Peyer's patch (tissue), 4 donors: ENCODE results near the gene SFXN2. TPM values are rescaled to one million over a fixed set of nuclear protein-coding genes. Genes with fewer than 3 reads are reported as not detected.
"Not testable (repeated sequence)": the region's sequence is repeated elsewhere in the genome, so short reads cannot be mapped to it uniquely, and the experiment has no call there.

ENCODE experiments used
- DNase-seq, 3 donors: peaks; one replicate each; pipeline ENCODE4 v3.0.0-alpha.2; 2017 to 2019
- H3K27ac ChIP-seq, 4 donors: fragments of 200-600 bp; sonication (generic); one replicate each; pipeline ENCODE4 v1.5.1; 2016 to 2019
- H3K27me3 ChIP-seq, 2 donors: fragments of 200-600 bp; sonication (generic); one replicate each; pipeline ENCODE4 v1.5.1; 2019
- H3K36me3 ChIP-seq, 3 donors: fragments of 200-600 bp; sonication (generic); one replicate each; pipeline ENCODE4 v1.5.1; 2016 to 2019
- H3K4me1 ChIP-seq, 4 donors: fragments of 200-600 bp; sonication (generic); one replicate each; pipeline ENCODE4 v1.5.1; 2016 to 2019
- H3K4me3 ChIP-seq, 4 donors: fragments of 200-600 bp; sonication (generic); 1 replicate in 3 of 4; 2 replicates in 1 of 4; pipeline ENCODE4 v1.5.1; 2016 to 2019; ENCODE audit warnings: mild to moderate bottlenecking in 1 of 4
- H3K9me3 ChIP-seq, 4 donors: fragments of 200-600 bp; sonication (generic); one replicate each; pipeline ENCODE4 v1.5.1; 2016 to 2019; ENCODE audit warnings: mild to moderate bottlenecking in 1 of 4
- CTCF ChIP-seq, 6 experiments: fragments of 450-650 bp in 4 of 6; fragments of 200-600 bp in 2 of 6; sonication (generic) in 1 of 6; IDR thresholded peaks; one replicate each; pipeline ENCODE4 v1.5.1; 2017 to 2019; ENCODE audit warnings: antibody characterized with exemption in 6 of 6, mild to moderate bottlenecking in 3 of 6, moderate library complexity in 1 of 6
- POLR2A ChIP-seq, 2 donors: fragments of 450-650 bp; IDR thresholded peaks; one replicate each; pipeline ENCODE4 v1.5.1; 2017; ENCODE audit warnings: antibody characterized with exemption in 2 of 2, mild to moderate bottlenecking in 2 of 2, moderate library complexity in 2 of 2
- total RNA-seq, 4 donors: library from RNA; depleted of rRNA; stranded (reverse); fragments of >200 nt; gene quantifications; one replicate each; pipeline ENCODE4 v1.1.0, GENCODE V29; 2016

The SFXN2 gene
- total RNA-seq: 10 to 100 TPM in 1 of 4 donors, 1 to 10 TPM in 3; 1.9 to 37.1 (median 8.0) TPM

GRCh38 chr10:102714621-102715455, at the start of gene SFXN2:
TSS of gene SFXN2 (plus strand) at chr10:102714636. CDS start at chr10:102726637, 12,001 bp downstream.
- Histone ChIP-seq H3K4me1 (peaks cover 0 to 17% (median 0%) of the 10 kb centered on the region in 4 donors), H3K4me3 (peak within 1 kb of the TSS; percentile 82 to 93 (median 89)), H3K36me3 (no peaks in the 10 kb centered on the region), H3K27ac (peak within 1 kb of the TSS; percentile 83 to 90 (median 86)), H3K27me3 (no peaks in the 10 kb centered on the region), H3K9me3 (no peaks in the 10 kb centered on the region)
- TF ChIP-seq CTCF (IDR thresholded peaks at IDR 0.05) (no peak), POLR2A (IDR thresholded peaks at IDR 0.05) (peak in 1 of 2 donors; percentile 15)
- peak in 2 of 3 donors; percentile 44 to 59 for DNase-seq

GRCh38 chr10:102665904-102666509, 48.4 kb upstream of the SFXN2 start:
- TF ChIP-seq CTCF (IDR thresholded peaks at IDR 0.05) (no peak), POLR2A (IDR thresholded peaks at IDR 0.05) (peak in 1 of 2 donors; percentile 6)
- Histone ChIP-seq H3K36me3 (no peaks in the 10 kb centered on the region), H3K9me3 (no peaks in the 10 kb centered on the region), H3K27ac (peak overlapping the region in 2 of 4 donors; percentile 53 to 69), H3K27me3 (no peaks in the 10 kb centered on the region), H3K4me3 (no peak overlapping the region), H3K4me1 (peaks cover 5 to 52% (median 6%) of the 10 kb centered on the region in 4 donors)
- peak in 2 of 3 donors; percentile 47 to 71 for DNase-seq

GRCh38 chr10:102667411-102667810, 47.0 kb upstream of the SFXN2 start:
- not testable (repeated sequence) for H3K4me3 ChIP-seq, H3K27ac ChIP-seq, H3K27me3 ChIP-seq, H3K36me3 ChIP-seq, H3K9me3 ChIP-seq
- peak in 1 of 3 donors; percentile 31 for DNase-seq
- H3K4me1 ChIP-seq: peaks cover 0 to 43% (median 0%) of the 10 kb centered on the region in 4 donors

GRCh38 chr10:102668326-102669107, 45.9 kb upstream of the SFXN2 start:
- no peaks in the 10 kb centered on the region for H3K9me3 ChIP-seq
- H3K27me3 ChIP-seq: no peaks in the 10 kb centered on the region
- TF ChIP-seq CTCF (IDR thresholded peaks at IDR 0.05) (no peak), POLR2A (IDR thresholded peaks at IDR 0.05) (no peak)
- DNase-seq: peak in 2 of 3 donors; percentile 44 to 48
- peaks cover 0 to 48% (median 0%) of the 10 kb centered on the region in 4 donors for H3K4me1 ChIP-seq
- peak overlapping the region in 2 of 4 donors; percentile 46 to 53 for H3K27ac ChIP-seq
- no peaks in the 10 kb centered on the region for H3K36me3 ChIP-seq
- H3K4me3 ChIP-seq: no peak overlapping the region

- Histone ChIP-seq H3K36me3 (no peaks in the 10 kb centered on the region), H3K4me1 (peaks cover 0 to 56% (median under 1%) of the 10 kb centered on the region in 4 donors), H3K4me3 (no peak overlapping the region), H3K27ac (peak overlapping the region in 3 of 4 donors; percentile 28 to 53 (median 46)), H3K9me3 (no peaks in the 10 kb centered on the region), H3K27me3 (no peaks in the 10 kb centered on the region)
- peak in 2 of 3 donors; percentile 76 to 83 for DNase-seq
- TF ChIP-seq CTCF (IDR thresholded peaks at IDR 0.05) (peak in 4 of 6 experiments; percentile 16 to 61 (median 42)), POLR2A (IDR thresholded peaks at IDR 0.05) (peak; percentile 13 to 64)
These were observed 45.0 kb upstream of the SFXN2 start for GRCh38 chr10:102669206-102670064.
